DOHH2 (cell line): ENCODE results near the gene CRLF1.

ENCODE experiments used
- H3F3A ChIP-seq: fragments of 200-600 bp; sonication (generic), shearing (Covaris generic); 2 replicates; pipeline ENCODE4 v1.6.0; 2016; ENCODE audit warnings: antibody characterized with exemption, mild to moderate bottlenecking; ENCODE audit not compliant: control insufficient read depth, insufficient read depth
- H3K27ac ChIP-seq: fragments of 200-600 bp; sonication (generic); 2 replicates; pipeline ENCODE4 v1.5.1; 2014; ENCODE audit warnings: low read depth, mild to moderate bottlenecking, low read length, moderate library complexity
- H3K27me3 ChIP-seq: fragments of 200-600 bp; sonication (generic); 2 replicates; pipeline ENCODE4 v1.6.1; 2014; ENCODE audit warnings: mild to moderate bottlenecking, low read length, mixed read lengths; ENCODE audit not compliant: control insufficient read depth
- H3K36me3 ChIP-seq: fragments of 200-600 bp; sonication (generic); 2 replicates; pipeline ENCODE4 v1.6.1; 2014; ENCODE audit warnings: mild to moderate bottlenecking, low read length, moderate library complexity, mixed read lengths; ENCODE audit not compliant: control insufficient read depth
- H3K4me1 ChIP-seq: fragments of 200-600 bp; sonication (generic); 2 replicates; pipeline ENCODE4 v1.6.1; 2014; ENCODE audit warnings: mild to moderate bottlenecking, low read length, mixed read lengths; ENCODE audit not compliant: control insufficient read depth
- H3K4me2 ChIP-seq: fragments of 200-600 bp; sonication (generic); 2 replicates; pipeline ENCODE4 v1.6.0; 2014; ENCODE audit warnings: mild to moderate bottlenecking, low read length, moderate library complexity
- H3K4me3 ChIP-seq: fragments of 200-600 bp; sonication (generic); 2 replicates; pipeline ENCODE4 v1.5.1; 2014; ENCODE audit warnings: mild to moderate bottlenecking, low read length, mixed read lengths
- H3K79me2 ChIP-seq: fragments of 200-600 bp; sonication (generic); 2 replicates; pipeline ENCODE4 v1.6.1; 2014; ENCODE audit warnings: mild to moderate bottlenecking, low read length, mixed read lengths; ENCODE audit not compliant: control insufficient read depth
- H3K9me2 ChIP-seq: fragments of 200-600 bp; sonication (generic); replicated peaks from 2 replicates; pipeline ENCODE4 v1.6.1; 2014; ENCODE audit warnings: mild to moderate bottlenecking, low read length, mixed read lengths; ENCODE audit not compliant: control insufficient read depth
- H3K9me3 ChIP-seq: fragments of 200-600 bp; sonication (generic); 2 replicates; pipeline ENCODE4 v1.6.1; 2014; ENCODE audit warnings: antibody characterized with exemption, low read length, mixed read lengths; ENCODE audit not compliant: control insufficient read depth, insufficient read depth
- H4K20me1 ChIP-seq: fragments of 200-600 bp; sonication (generic); 2 replicates; pipeline ENCODE4 v1.6.0; 2014; ENCODE audit warnings: low read depth, mild to moderate bottlenecking, antibody characterized with exemption, low read length, moderate library complexity; ENCODE audit not compliant: control insufficient read depth, insufficient read depth
- EZH2phosphoT487 ChIP-seq: fragments of 200-600 bp; sonication (generic); IDR thresholded peaks from 2 replicates; pipeline ENCODE4 v1.6.1; 2017; ENCODE audit warnings: borderline replicate concordance, mild to moderate bottlenecking, antibody characterized with exemption, low read length, moderate library complexity, mixed read lengths
- TF ChIP-seq, protein P1 (sequence below): fragments of 200-600 bp; sonication (generic); IDR thresholded peaks from one replicate; pipeline ENCODE4 v1.5.1; 2014; ENCODE audit warnings: antibody characterized with exemption, mild to moderate bottlenecking, low read depth, low read length; ENCODE audit not compliant: poor library complexity, severe bottlenecking

The CRLF1 gene

DNA sequence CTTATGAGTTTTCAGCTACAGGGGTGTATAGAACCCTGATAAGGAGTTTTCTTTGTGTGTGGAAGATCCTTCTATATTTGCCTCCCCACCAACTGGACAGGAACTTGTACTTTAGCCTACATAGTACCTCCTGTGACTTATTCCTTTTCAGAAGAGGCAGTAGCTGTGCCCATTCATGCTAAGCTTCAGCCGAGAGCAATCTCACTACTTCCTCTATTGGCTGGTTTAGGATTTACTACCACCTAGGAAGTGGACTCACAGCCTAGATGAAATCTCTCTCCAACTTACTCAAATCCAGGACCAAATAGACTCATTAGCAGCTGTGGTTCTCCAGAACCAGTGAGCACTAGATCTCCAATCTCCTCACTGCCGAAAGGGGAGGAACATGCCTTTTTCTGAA, 20.3 kb downstream of the CRLF1 start:
- H3K27ac ChIP-seq = peak overlapping the region; percentile 16
- peak overlapping the region; percentile 34; the same call in 1 of the 2 replicates for H3K4me3 ChIP-seq
- H4K20me1 ChIP-seq = no peaks in the 10 kb centered on the region
- peaks cover 51% of the 10 kb centered on the region for H3K4me1 ChIP-seq
- no peaks in the 10 kb centered on the region for H3K9me3 ChIP-seq
- peak overlapping the region; percentile 45 for H3K4me2 ChIP-seq
- no peaks in the 10 kb centered on the region for H3K9me2 ChIP-seq
- H3K27me3 ChIP-seq = no peaks in the 10 kb centered on the region
- H3K36me3 ChIP-seq = peaks cover 15% of the 10 kb centered on the region
- TF ChIP-seq, protein P1, sequence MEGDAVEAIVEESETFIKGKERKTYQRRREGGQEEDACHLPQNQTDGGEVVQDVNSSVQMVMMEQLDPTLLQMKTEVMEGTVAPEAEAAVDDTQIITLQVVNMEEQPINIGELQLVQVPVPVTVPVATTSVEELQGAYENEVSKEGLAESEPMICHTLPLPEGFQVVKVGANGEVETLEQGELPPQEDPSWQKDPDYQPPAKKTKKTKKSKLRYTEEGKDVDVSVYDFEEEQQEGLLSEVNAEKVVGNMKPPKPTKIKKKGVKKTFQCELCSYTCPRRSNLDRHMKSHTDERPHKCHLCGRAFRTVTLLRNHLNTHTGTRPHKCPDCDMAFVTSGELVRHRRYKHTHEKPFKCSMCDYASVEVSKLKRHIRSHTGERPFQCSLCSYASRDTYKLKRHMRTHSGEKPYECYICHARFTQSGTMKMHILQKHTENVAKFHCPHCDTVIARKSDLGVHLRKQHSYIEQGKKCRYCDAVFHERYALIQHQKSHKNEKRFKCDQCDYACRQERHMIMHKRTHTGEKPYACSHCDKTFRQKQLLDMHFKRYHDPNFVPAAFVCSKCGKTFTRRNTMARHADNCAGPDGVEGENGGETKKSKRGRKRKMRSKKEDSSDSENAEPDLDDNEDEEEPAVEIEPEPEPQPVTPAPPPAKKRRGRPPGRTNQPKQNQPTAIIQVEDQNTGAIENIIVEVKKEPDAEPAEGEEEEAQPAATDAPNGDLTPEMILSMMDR = peak; percentile 10
- TF ChIP-seq EZH2phosphoT487 = no peak
- peaks cover 16% of the 10 kb centered on the region for H3F3A ChIP-seq
- H3K79me2 ChIP-seq = peaks cover 18% of the 10 kb centered on the region

DNA sequence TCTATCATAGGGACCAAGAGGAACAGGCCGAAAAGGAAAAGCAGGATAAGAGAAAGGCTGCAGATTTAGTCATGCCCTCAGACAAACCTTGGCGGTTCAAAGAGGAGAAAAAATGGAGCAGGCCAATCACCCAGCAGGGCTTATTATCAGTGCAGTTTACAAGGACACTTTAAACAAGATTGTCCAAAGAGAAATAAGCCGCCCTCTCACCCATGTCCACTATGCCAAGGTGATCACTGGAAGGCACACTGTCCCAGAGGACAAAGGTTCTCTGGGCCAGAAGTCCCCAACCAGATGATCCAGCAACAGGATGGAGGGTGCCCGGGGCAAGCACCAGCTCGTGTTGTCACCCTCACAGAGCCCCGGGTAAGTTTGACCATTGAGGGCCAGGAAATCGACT, 26.3 kb downstream of the CRLF1 start:
- Histone ChIP-seq H3K36me3 (peaks cover 23% of the 10 kb centered on the region), H3K79me2 (no peaks in the 10 kb centered on the region), H3K27ac (no peak overlapping the region), H3K4me2 (no peak overlapping the region), H3K9me3 (no peaks in the 10 kb centered on the region), H3K4me3 (no peak overlapping the region), H3F3A (peaks cover 34% of the 10 kb centered on the region), H3K27me3 (no peaks in the 10 kb centered on the region), H3K4me1 (peaks cover 4% of the 10 kb centered on the region), H4K20me1 (no peaks in the 10 kb centered on the region), H3K9me2 (no peaks in the 10 kb centered on the region)
- TF ChIP-seq EZH2phosphoT487 = no peak
- TF ChIP-seq, protein P1 = no peak

GRCh38 chr19:18577365-18577914, 29.2 kb downstream of the CRLF1 start:
- Histone ChIP-seq H3K9me2 (no peaks in the 10 kb centered on the region), H3K79me2 (peaks cover 28% of the 10 kb centered on the region), H4K20me1 (peaks cover 18% of the 10 kb centered on the region), H3K4me3 (no peak overlapping the region), H3K4me1 (peaks cover 13% of the 10 kb centered on the region), H3K27ac (no peak overlapping the region), H3K9me3 (no peaks in the 10 kb centered on the region), H3F3A (peaks cover 42% of the 10 kb centered on the region), H3K4me2 (no peak overlapping the region), H3K36me3 (peaks cover 52% of the 10 kb centered on the region), H3K27me3 (no peaks in the 10 kb centered on the region)
- no peak for TF ChIP-seq EZH2phosphoT487
- TF ChIP-seq, protein P1 = no peak
